H1 (cell line): ENCODE data around the gene CORO1C. TPM values are rescaled to one million over a fixed set of nuclear protein-coding genes. Genes with fewer than 3 reads are reported as not detected.

Experiments used
- CTCF ChIA-PET: fragments of 300-600 bp; sonication (Branson Sonifier 250); formaldehyde crosslinking; loops from one replicate; lab custom pipeline; 2021; ENCODE audit not compliant: partially characterized antibody; lab: Charles Lee
- POLR2A ChIA-PET: fragments of 300-600 bp; sonication (Branson Sonifier 250); formaldehyde crosslinking; loops from one replicate; lab custom pipeline; 2021; ENCODE audit warnings: inconsistent platforms; ENCODE audit not compliant: partially characterized antibody; lab: Charles Lee
- DNase-seq, 2 experiments: peaks; one replicate each; pipeline versions ENCODE4 v3.0.0 to v3.0.0-alpha.2; 2010 to 2022; ENCODE audit warnings: low spot score in 2 of 2, low read depth in 1 of 2, mixed read lengths in 1 of 2
- FAIRE-seq: peaks from 2 replicates; lab custom pipeline; 2011; peaks lifted over from hg19 to GRCh38; lab: Jason Lieb, UNC
- H2AFZ ChIP-seq: 2 replicates; pipeline ENCODE4 v1.8.1; 2012; ENCODE audit warnings: low read length, inconsistent platforms
- H2AK5ac ChIP-seq: 2 replicates; pipeline ENCODE4 v1.6.1; 2013; ENCODE audit warnings: low read depth, low read length
- H2BK120ac ChIP-seq: replicated peaks from 2 replicates; pipeline ENCODE3; 2013; ENCODE audit warnings: low read depth, low read length, inconsistent platforms
- H2BK12ac ChIP-seq: 2 replicates; pipeline ENCODE4 v1.6.1; 2013; ENCODE audit warnings: low read depth, low read length
- H2BK15ac ChIP-seq: 2 replicates; pipeline ENCODE4 v1.6.1; 2013; ENCODE audit warnings: low read length
- H2BK20ac ChIP-seq: 2 replicates; pipeline ENCODE4 v1.6.1; 2013; ENCODE audit warnings: low read length
- H2BK5ac ChIP-seq: 2 replicates; pipeline ENCODE4 v1.6.1; 2013; ENCODE audit warnings: low read depth, low read length
- H3K14ac ChIP-seq: 2 replicates; pipeline ENCODE4 v1.6.1; 2013; ENCODE audit warnings: inconsistent platforms; ENCODE audit not compliant: insufficient read length
- H3K18ac ChIP-seq: 2 replicates; pipeline ENCODE4 v1.6.1; 2013; ENCODE audit warnings: low read length; ENCODE audit errors: extremely low read depth
- H3K23ac ChIP-seq: 2 replicates; pipeline ENCODE4 v1.6.1; 2013; ENCODE audit warnings: inconsistent platforms; ENCODE audit not compliant: insufficient read length
- H3K23me2 ChIP-seq: 2 replicates; pipeline ENCODE4 v1.6.1; 2013; ENCODE audit warnings: low read depth, low read length
- H3K27ac ChIP-seq: 2 replicates; pipeline ENCODE4 v1.6.1; 2011; ENCODE audit warnings: low read depth, low read length, inconsistent platforms
- H3K27me3 ChIP-seq, 4 experiments: replicated peaks in 1 of 4; 1 replicate in 1 of 4; 2 replicates in 3 of 4; pipeline versions ENCODE4 v1.6.1 to v1.8.1; 2011 to 2013; ENCODE audit warnings: low read length in 3 of 4, mild to moderate bottlenecking in 3 of 4, inconsistent platforms in 2 of 4, mixed read lengths in 2 of 4, moderate library complexity in 1 of 4; ENCODE audit not compliant: control insufficient read depth in 3 of 4, insufficient read depth in 3 of 4; ENCODE audit errors: extremely low read depth in 1 of 4
- H3K36me3 ChIP-seq, 4 experiments: 2 replicates each; pipeline versions ENCODE4 v1.6.1 to v1.8.1; 2011 to 2013; ENCODE audit warnings: mild to moderate bottlenecking in 4 of 4, low read length in 3 of 4, moderate library complexity in 2 of 4, control low read depth in 1 of 4, inconsistent platforms in 1 of 4; ENCODE audit not compliant: insufficient read depth in 4 of 4, control insufficient read depth in 2 of 4
- H3K4ac ChIP-seq: replicated peaks from 2 replicates; pipeline ENCODE3; 2013; ENCODE audit warnings: low read length, low read depth, mixed read lengths, inconsistent platforms; ENCODE audit not compliant: insufficient read length
- H3K4me1 ChIP-seq, 4 experiments: replicated peaks in 1 of 4; 1 replicate in 1 of 4; 2 replicates in 3 of 4; pipeline versions ENCODE4 v1.6.1 to v1.8.1; 2011 to 2013; ENCODE audit warnings: low read length in 3 of 4, inconsistent platforms in 2 of 4, mixed read lengths in 1 of 4; ENCODE audit not compliant: insufficient read depth in 4 of 4, control insufficient read depth in 3 of 4
- H3K4me2 ChIP-seq, 2 experiments: 2 replicates each; pipeline versions ENCODE4 v1.6.1 to v1.8.1; 2011 to 2013; ENCODE audit warnings: low read depth in 2 of 2, low read length in 2 of 2, control low read depth in 1 of 2, inconsistent platforms in 1 of 2, mild to moderate bottlenecking in 1 of 2; ENCODE audit not compliant: insufficient read depth in 1 of 2
- H3K4me3 ChIP-seq, 4 experiments: fragments of 200-600, 300-600 bp in 1 of 4; sonication (generic), shearing (Covaris generic), sonication (Bioruptor Twin) in 1 of 4; 2 replicates each; pipeline versions ENCODE4 v1.5.1 to v1.8.1; 2011 to 2016; ENCODE audit warnings: low read length in 4 of 4, low read depth in 3 of 4, control low read depth in 2 of 4, inconsistent platforms in 2 of 4, mild to moderate bottlenecking in 2 of 4, mixed read lengths in 1 of 4, moderate library complexity in 1 of 4; ENCODE audit not compliant: insufficient read depth in 2 of 4; ENCODE audit errors: extremely low read depth in 1 of 4
- H3K56ac ChIP-seq: replicated peaks from 2 replicates; pipeline ENCODE3; 2013; ENCODE audit warnings: low read depth, mild to moderate bottlenecking, mixed read lengths, low read length, inconsistent platforms; ENCODE audit not compliant: insufficient read length
- H3K79me1 ChIP-seq: 2 replicates; pipeline ENCODE4 v1.6.1; 2013; ENCODE audit warnings: low read depth, low read length, control low read depth
- H3K79me2 ChIP-seq, 2 experiments: 2 replicates each; pipeline versions ENCODE4 v1.6.1 to v1.8.1; 2012 to 2013; ENCODE audit warnings: low read length in 2 of 2, mild to moderate bottlenecking in 2 of 2, inconsistent platforms in 1 of 2; ENCODE audit not compliant: insufficient read depth in 2 of 2, control insufficient read depth in 1 of 2
- H3K9ac ChIP-seq, 4 experiments: replicated peaks in 1 of 4; 1 replicate in 1 of 4; 2 replicates in 3 of 4; pipeline versions ENCODE4 v1.6.1 to v1.8.1; 2011 to 2013; ENCODE audit warnings: low read depth in 3 of 4, low read length in 3 of 4, control low read depth in 2 of 4, mild to moderate bottlenecking in 2 of 4, moderate library complexity in 2 of 4, inconsistent platforms in 1 of 4; ENCODE audit errors: extremely low read depth in 1 of 4
- H3K9me3 ChIP-seq, 2 experiments: 2 replicates each; pipeline versions ENCODE4 v1.6.1 to v1.8.1; 2012 to 2013; ENCODE audit warnings: mild to moderate bottlenecking in 2 of 2, moderate library complexity in 2 of 2, control low read depth in 1 of 2, inconsistent platforms in 1 of 2, low read depth in 1 of 2, low read length in 1 of 2, mixed read lengths in 1 of 2; ENCODE audit not compliant: insufficient read depth in 2 of 2
- H4K20me1 ChIP-seq, 2 experiments: replicated peaks in 1 of 2; 2 replicates each; pipeline versions ENCODE3 to v1.8.1; 2011 to 2013; ENCODE audit warnings: inconsistent platforms in 2 of 2, low read length in 2 of 2, mild to moderate bottlenecking in 1 of 2; ENCODE audit not compliant: insufficient read depth in 2 of 2, control insufficient read depth in 1 of 2
- H4K5ac ChIP-seq: 2 replicates; pipeline ENCODE4 v1.6.1; 2013; ENCODE audit warnings: low read length, low read depth, mixed read lengths, inconsistent platforms; ENCODE audit not compliant: insufficient read length
- H4K8ac ChIP-seq: 2 replicates; pipeline ENCODE4 v1.8.0; 2013; ENCODE audit warnings: mild to moderate bottlenecking, moderate library complexity, low read length, inconsistent platforms; ENCODE audit not compliant: insufficient read depth; ENCODE audit errors: extremely low read depth
- H4K91ac ChIP-seq: replicated peaks from 2 replicates; pipeline ENCODE3; 2013; ENCODE audit warnings: low read length, mixed read lengths, inconsistent platforms; ENCODE audit not compliant: insufficient read length
- CHD1 ChIP-seq: IDR thresholded peaks from 2 replicates; pipeline ENCODE4 v1.6.1; 2012; ENCODE audit warnings: low read depth, low read length, improper control_type of control experiment
- CTCF ChIP-seq, 3 experiments: IDR thresholded peaks; 1 replicate in 2 of 3; 2 replicates in 1 of 3; pipeline versions ENCODE4 v1.5.1 to v1.6.1; 2011; ENCODE audit warnings: low read length in 3 of 3, mild to moderate bottlenecking in 3 of 3, inconsistent platforms in 2 of 3, low read depth in 1 of 3, moderate library complexity in 1 of 3; ENCODE audit not compliant: insufficient read depth in 1 of 3; ENCODE audit errors: control extremely low read depth in 1 of 3
- HDAC6 ChIP-seq: IDR thresholded peaks from one replicate; pipeline ENCODE4 v1.7.1; 2012; ENCODE audit warnings: low read depth, mild to moderate bottlenecking, inconsistent platforms, low read length, moderate library complexity
- MAFK ChIP-seq: IDR thresholded peaks from 2 replicates; pipeline ENCODE4 v1.6.1; 2012; ENCODE audit warnings: low read depth, mild to moderate bottlenecking, improper control_type of control experiment, low read length
- MAX ChIP-seq: IDR thresholded peaks from 2 replicates; pipeline ENCODE4 v1.6.1; 2012; ENCODE audit warnings: inconsistent platforms
- RFX5 ChIP-seq: IDR thresholded peaks from 2 replicates; pipeline ENCODE4 v1.6.1; 2011; ENCODE audit warnings: low read depth, low read length, improper control_type of control experiment, borderline replicate concordance
- SIN3A ChIP-seq, 2 experiments: IDR thresholded peaks in 1 of 2; conservative IDR thresholded peaks in 1 of 2; 2 replicates each; pipeline ENCODE4 v1.6.1; 2011 to 2012; ENCODE audit warnings: low read length in 2 of 2, improper control_type of control experiment in 1 of 2, low read depth in 1 of 2, mild to moderate bottlenecking in 1 of 2
- WGBS, 2 experiments: shearing (Covaris generic) in 1 of 2; methylation state at CpG; one replicate each; pipeline versions ENCODE4 v1.1.6 to v1.1.7; 2013 to 2015; ENCODE audit warnings: low lambda C conversion rate in 2 of 2, mixed read lengths in 2 of 2, inconsistent platforms in 1 of 2, low coverage in 1 of 2, missing lambda C conversion rate in 1 of 2; ENCODE audit not compliant: insufficient replicate concordance in 2 of 2, insufficient coverage in 1 of 2, insufficient read length in 1 of 2; ENCODE audit errors: extremely low coverage in 1 of 2, missing lambda C conversion rate in 1 of 2; 5-methylcytosine and 5-hydroxymethylcytosine counted together
- polyA plus RNA-seq, 7 experiments: library from polyadenylated mRNA; depleted of rRNA in 3 of 7; stranded (reverse) in 5 of 7; unstranded in 2 of 7; fragments of >200 nt in 5 of 7; fragments of 200-250 nt in 2 of 7; gene quantifications; 1 replicate in 5 of 7; 2 replicates in 1 of 7; 4 replicates in 1 of 7; pipeline versions ENCODE4 v1.2.1 to v1.2.3, GENCODE V29; 2011 to 2013; ENCODE audit warnings: missing spikeins in 2 of 7, mixed read lengths in 2 of 7
- total RNA-seq: library from RNA; stranded (reverse); fragmentation: NEBNext Ultra II Directional; extraction: Animal tissue kit (Norgen Biotek cat#: 25700); gene quantifications from 2 replicates; pipeline ENCODE4 v1.2.1, GENCODE V29; 2021
- TF ChIP-seq, protein P1 (sequence below): IDR thresholded peaks from 2 replicates; pipeline ENCODE4 v1.6.1; 2011; ENCODE audit warnings: low read length, improper control_type of control experiment

CORO1C gene
- total and polyA plus RNA-seq, 2 of the 8 experiments (the other 6 are each of a cell fraction or from before 2014, with no cell fraction given): 72.7 to 120 TPM

DNA sequence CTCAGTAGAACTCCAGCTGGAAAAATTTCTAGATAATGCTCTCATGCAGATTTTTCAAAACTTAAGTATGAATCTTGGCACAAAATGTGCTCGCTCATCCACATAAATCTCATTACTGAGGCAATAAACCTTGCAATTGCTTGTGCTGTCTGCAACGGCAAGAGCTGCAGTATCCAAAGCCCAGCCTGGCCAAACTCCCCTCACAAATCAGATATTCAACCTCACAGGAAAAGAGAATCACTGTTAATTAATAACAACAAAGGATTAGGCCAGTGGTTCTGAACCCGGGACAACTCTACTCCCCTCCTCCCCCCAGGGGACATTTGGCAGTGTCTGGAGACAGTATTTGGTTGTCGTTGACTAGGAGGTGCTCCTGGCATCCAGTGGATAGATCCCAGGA lies 19.2 kb upstream of the CORO1C start:
- H2AFZ ChIP-seq: no peak overlapping the region
- no peak overlapping the region for H3K27ac ChIP-seq
- ChIA-PET CTCF (interaction anchor here (0.8 to 3.6 kb wide), 3 partner anchors 20 to 132 kb away, joined by 3 to 15 read pairs (median 3); no protein-coding TSS in a partner anchor), POLR2A (interaction anchor here (0.7 to 1.5 kb wide), 2 partner anchors 18 to 150 kb away, joined by 3 read pairs; no protein-coding TSS in a partner anchor)
- no peak overlapping the region for H4K91ac ChIP-seq
- H3K4ac ChIP-seq: no peak overlapping the region
- no peaks in the 10 kb centered on the region for H3K9me3 ChIP-seq
- H3K79me2 ChIP-seq: no peaks in the 10 kb centered on the region
- H2BK20ac ChIP-seq: no peak overlapping the region
- no peak overlapping the region for H3K18ac ChIP-seq
- no peaks in the 10 kb centered on the region for H3K36me3 ChIP-seq
- no peak overlapping the region for H3K23ac ChIP-seq
- no peak overlapping the region for H3K56ac ChIP-seq
- no peak for FAIRE-seq
- H3K4me3 ChIP-seq: no peak overlapping the region
- H4K5ac ChIP-seq: no peak overlapping the region
- H2BK5ac ChIP-seq: no peak overlapping the region
- no peak overlapping the region for H2BK120ac ChIP-seq
- no peaks in the 10 kb centered on the region for H3K23me2 ChIP-seq
- H3K79me1 ChIP-seq: no peaks in the 10 kb centered on the region
- no peaks in the 10 kb centered on the region for H4K20me1 ChIP-seq
- H3K4me2 ChIP-seq: no peak overlapping the region
- WGBS, 2 experiments: 85% methylated on average over 4 of the region's 4 CpGs; no CpG with 5 or more reads in 1 of the 2 experiments
- H3K27me3 ChIP-seq: no peaks in the 10 kb centered on the region
- H2BK15ac ChIP-seq: no peak overlapping the region
- H3K14ac ChIP-seq: no peak overlapping the region
- H2AK5ac ChIP-seq: no peak overlapping the region
- no peak for TF ChIP-seq MAX
- TF ChIP-seq SIN3A (conservative IDR thresholded peaks at IDR 0.05 in 1 of 2, IDR thresholded peaks at IDR 0.05 in 1 of 2; ENCODE audit: low read depth in 1 of 2, low read length in 2 of 2): no peak
- TF ChIP-seq, protein P1, sequence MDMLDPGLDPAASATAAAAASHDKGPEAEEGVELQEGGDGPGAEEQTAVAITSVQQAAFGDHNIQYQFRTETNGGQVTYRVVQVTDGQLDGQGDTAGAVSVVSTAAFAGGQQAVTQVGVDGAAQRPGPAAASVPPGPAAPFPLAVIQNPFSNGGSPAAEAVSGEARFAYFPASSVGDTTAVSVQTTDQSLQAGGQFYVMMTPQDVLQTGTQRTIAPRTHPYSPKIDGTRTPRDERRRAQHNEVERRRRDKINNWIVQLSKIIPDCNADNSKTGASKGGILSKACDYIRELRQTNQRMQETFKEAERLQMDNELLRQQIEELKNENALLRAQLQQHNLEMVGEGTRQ: no peak
- TF ChIP-seq HDAC6: no peak
- TF ChIP-seq CTCF (IDR thresholded peaks at IDR 0.05; ENCODE audit: control extremely low read depth in 1 of 3, insufficient read depth in 1 of 3, low read depth in 1 of 3, low read length in 3 of 3): no peak
- no peak for TF ChIP-seq RFX5
- TF ChIP-seq MAFK: no peak
- no peak for TF ChIP-seq CHD1
- H2BK12ac ChIP-seq: no peak overlapping the region
- no peak overlapping the region; the same call in 1 of the 2 replicates for H4K8ac ChIP-seq
- H3K4me1 ChIP-seq: no peaks in the 10 kb centered on the region
- no peak overlapping the region for H3K9ac ChIP-seq
- no peak for DNase-seq
